ENCODE results near the gene COX10. TPM values are rescaled to one million over a fixed set of nuclear protein-coding genes. Genes with fewer than 3 reads are reported as not detected.
A peak's percentile ranks its signal among the peaks of the same experiment; 100 is the strongest.
"Not testable (repeated sequence)": the region's sequence is repeated elsewhere in the genome, so short reads cannot be mapped to it uniquely, and the experiment has no call there.

Gene COX10
- total RNA-seq, 1 donor from 2014 or later = 12.3 TPM

GRCh38 chr17:14177801-14178200, 108.5 kb downstream of the COX10 start:
- not testable (repeated sequence) for DNase-seq (ENCODE audit: low spot score)

- DNase-seq (ENCODE audit: low spot score) = not testable (repeated sequence)
These were observed 110.6 kb downstream of the COX10 start for GRCh38 chr17:14179951-14180350.

GRCh38 chr17:14182084-14182483, 112.8 kb downstream of the COX10 start:
- not testable (repeated sequence) for DNase-seq (ENCODE audit: low spot score)

- not testable (repeated sequence) for DNase-seq (ENCODE audit: low spot score)
These were observed 115.2 kb downstream of the COX10 start for GRCh38 chr17:14184536-14184935.

- not testable (repeated sequence) for DNase-seq (ENCODE audit: low spot score)
These were observed 117.1 kb downstream of the COX10 start for GRCh38 chr17:14186443-14186842.

GRCh38 chr17:14190774-14191173, 121.5 kb downstream of the COX10 start:
- DNase-seq (ENCODE audit: low spot score) = not testable (repeated sequence)

- not testable (repeated sequence) for DNase-seq (ENCODE audit: low spot score)
These were observed 122.2 kb downstream of the COX10 start for GRCh38 chr17:14191469-14191868.

- not testable (repeated sequence) for DNase-seq (ENCODE audit: low spot score)
These were observed 122.7 kb downstream of the COX10 start for GRCh38 chr17:14192039-14192438.

GRCh38 chr17:14192636-14193344, 123.5 kb downstream of the COX10 start:
- DNase-seq (ENCODE audit: low spot score) = not testable (repeated sequence)

- no peak for DNase-seq (ENCODE audit: low spot score)
These were observed 127.2 kb downstream of the COX10 start for GRCh38 chr17:14196377-14196997.

GRCh38 chr17:14197057-14197456, 127.8 kb downstream of the COX10 start:
- no peak for DNase-seq (ENCODE audit: low spot score)

- no peak for DNase-seq (ENCODE audit: low spot score)
These were observed 128.3 kb downstream of the COX10 start for GRCh38 chr17:14197586-14197985.

GRCh38 chr17:14198013-14198412, 128.7 kb downstream of the COX10 start:
- DNase-seq (ENCODE audit: low spot score) = peak; percentile 18

- no peak for DNase-seq (ENCODE audit: low spot score)
These were observed 129.3 kb downstream of the COX10 start for GRCh38 chr17:14198575-14198974.

GRCh38 chr17:14199601-14200000, 130.3 kb downstream of the COX10 start:
- DNase-seq (ENCODE audit: low spot score) = no peak

- DNase-seq (ENCODE audit: low spot score) = no peak
These were observed 131.1 kb downstream of the COX10 start for GRCh38 chr17:14200354-14200753.

- DNase-seq (ENCODE audit: low spot score) = no peak
These were observed 132.0 kb downstream of the COX10 start for GRCh38 chr17:14201021-14201987.

- no peak for DNase-seq (ENCODE audit: low spot score)
These were observed 132.7 kb downstream of the COX10 start for GRCh38 chr17:14201988-14202380.

- DNase-seq (ENCODE audit: low spot score) = no peak
These were observed 133.3 kb downstream of the COX10 start for GRCh38 chr17:14202388-14203166.

- no peak for DNase-seq (ENCODE audit: low spot score)
These were observed 134.1 kb downstream of the COX10 start for GRCh38 chr17:14203388-14203787.

- no peak for DNase-seq (ENCODE audit: low spot score)
These were observed 134.8 kb downstream of the COX10 start for GRCh38 chr17:14204084-14204483.

Measured in umbilical cord (tissue), 2 donors.